HepG2 (cell line): ENCODE results near the gene NHLRC3. TPM values are rescaled to one million over a fixed set of nuclear protein-coding genes. Genes with fewer than 3 reads are reported as not detected.
"Not testable (repeated sequence)": the region's sequence is repeated elsewhere in the genome, so short reads cannot be mapped to it uniquely, and the experiment has no call there.

Source experiments
- ATAC-seq: fragments of 200-7000 bp; cut with Tn5 transposase; 3 replicates; pipeline ENCODE4 v1.9.1; 2020; ENCODE audit warnings: mild to moderate bottlenecking, moderate library complexity
- BruUV-seq: library from RNA; stranded (reverse); fragments of 400-500 nt; replicated peaks from 2 replicates; lab custom pipeline; 2021; lab: Mats Ljungman, UMichigan
- CTCF ChIA-PET: fragments of 300-600 bp; formaldehyde crosslinking; extraction: SDS; loops from one replicate; lab custom pipeline; 2021; ENCODE audit warnings: low total read pairs, inconsistent platforms, low intra/inter-chr PET ratio; lab: Yijun Ruan, JAX
- POLR2A ChIA-PET: fragments of 350-600 bp; sonication (Branson Sonifier 250); formaldehyde crosslinking; loops from one replicate; lab custom pipeline; 2020; ENCODE audit warnings: antibody characterized with exemption, inconsistent platforms; lab: Yijun Ruan, JAX
- DNase-seq: peaks from one replicate; pipeline ENCODE4 v3.0.0-alpha.2; 2015; ENCODE audit warnings: low spot score
- FAIRE-seq: peaks from 3 replicates; lab custom pipeline; 2011; peaks lifted over from hg19 to GRCh38; lab: Jason Lieb, UNC
- H2AFZ ChIP-seq: one replicate; pipeline ENCODE4 v1.6.1; 2011; ENCODE audit warnings: low read length, inconsistent platforms
- H3K27ac ChIP-seq: fragments of 300-600 bp; 3 replicates; pipeline ENCODE4 v1.8.0; 2011; ENCODE audit warnings: mixed run types, mild to moderate bottlenecking, mixed read lengths, low read length, inconsistent platforms; ENCODE audit not compliant: insufficient read depth; ENCODE audit errors: extremely low read length
- H3K27me3 ChIP-seq, 2 experiments: fragments of 200-600 bp in 1 of 2; 2 replicates in 1 of 2; 3 replicates in 1 of 2; pipeline versions ENCODE4 v1.6.0 to v1.8.0; 2011; ENCODE audit warnings: low read length in 2 of 2, mild to moderate bottlenecking in 2 of 2, moderate library complexity in 2 of 2, inconsistent platforms in 1 of 2; ENCODE audit not compliant: insufficient read depth in 2 of 2, control insufficient read depth in 1 of 2
- H3K36me3 ChIP-seq, 2 experiments: fragments of 200-600 bp in 1 of 2; replicated peaks in 1 of 2; 2 replicates in 1 of 2; 3 replicates in 1 of 2; pipeline versions ENCODE4 v1.5.1 to v1.8.0; 2011; ENCODE audit warnings: low read length in 2 of 2, inconsistent platforms in 1 of 2; ENCODE audit not compliant: insufficient read depth in 2 of 2, control insufficient read depth in 1 of 2
- H3K4me1 ChIP-seq: 2 replicates; pipeline ENCODE4 v1.5.1; 2012; ENCODE audit warnings: low read length, inconsistent platforms; ENCODE audit not compliant: insufficient read depth
- H3K4me2 ChIP-seq: 2 replicates; pipeline ENCODE4 v1.6.0; 2011; ENCODE audit warnings: low read depth, low read length, inconsistent platforms
- H3K4me3 ChIP-seq, 3 experiments: fragments of 200-600 bp in 1 of 3; sonication (generic), shearing (Covaris generic) in 1 of 3; replicated peaks in 1 of 3; 2 replicates each; pipeline ENCODE4 v1.5.1; 2011 to 2016; ENCODE audit warnings: low read length in 3 of 3, inconsistent platforms in 2 of 3, low read depth in 2 of 3, mild to moderate bottlenecking in 2 of 3, control low read depth in 1 of 3, mixed read lengths in 1 of 3; ENCODE audit not compliant: insufficient read depth in 1 of 3
- H3K79me2 ChIP-seq: one replicate; pipeline ENCODE4 v1.6.1; 2011; ENCODE audit warnings: low read length, inconsistent platforms; ENCODE audit not compliant: insufficient read depth
- H3K9ac ChIP-seq: 2 replicates; pipeline ENCODE4 v1.6.0; 2011; ENCODE audit warnings: mild to moderate bottlenecking, low read depth, low read length, inconsistent platforms; ENCODE audit not compliant: insufficient read depth
- H3K9me3 ChIP-seq: 2 replicates; pipeline ENCODE4 v1.5.1; 2012; ENCODE audit warnings: mild to moderate bottlenecking, low read length
- H4K20me1 ChIP-seq: 2 replicates; pipeline ENCODE4 v1.6.0; 2011; ENCODE audit warnings: inconsistent platforms, mild to moderate bottlenecking, low read length, moderate library complexity; ENCODE audit not compliant: insufficient read depth
- BRD4 ChIP-seq: sonication (generic); formaldehyde crosslinking; IDR thresholded peaks from 2 replicates; pipeline ENCODE4 v1.4.0; 2020; ENCODE audit warnings: missing genetic modification reagents
- FOXA1 ChIP-seq, 2 experiments: fragments of 450-650 bp in 1 of 2; sonication (generic) in 1 of 2; formaldehyde crosslinking in 1 of 2; IDR thresholded peaks; 2 replicates each; pipeline versions ENCODE4 v1.4.0 to v1.6.1; 2016 to 2020; ENCODE audit warnings: missing genetic modification reagents in 1 of 2
- HOXA3 ChIP-seq: sonication (generic); formaldehyde crosslinking; IDR thresholded peaks from 2 replicates; pipeline ENCODE4 v1.5.0; 2020; ENCODE audit warnings: missing genetic modification reagents
- KDM2A ChIP-seq: sonication (generic); formaldehyde crosslinking; IDR thresholded peaks from 2 replicates; pipeline ENCODE4 v1.4.0; 2020; ENCODE audit warnings: low read depth, missing genetic modification reagents, borderline replicate concordance
- SALL1 ChIP-seq: sonication (generic); formaldehyde crosslinking; IDR thresholded peaks from 2 replicates; pipeline ENCODE4 v1.8.0; 2022; ENCODE audit warnings: mild to moderate bottlenecking, missing genetic modification reagents
- WGBS: methylation state at CpG from one replicate; pipeline ENCODE4 v1.1.6; 2017; ENCODE audit warnings: low lambda C conversion rate; 5-methylcytosine and 5-hydroxymethylcytosine counted together
- in situ Hi-C: cut with HindIII; loops from 2 replicates; pipeline ENCODE4 v1.10.0; 2017; ENCODE audit warnings: low pct_unique_long_range_greater_than_20kb; ENCODE audit not compliant: extremely low pct_ligation_motif_present
- intact Hi-C: fragments of 100-400 bp; cut with micrococcal nuclease; formaldehyde crosslinking; loops from one replicate; pipeline ENCODE4 v1.10.0; 2022; ENCODE audit not compliant: unreplicated experiment
- polyA plus RNA-seq, 8 experiments: library from polyadenylated mRNA; depleted of rRNA in 3 of 8; stranded (reverse) in 7 of 8; unstranded in 1 of 8; fragments of >200 nt; fragmentation: Illumina TruSeq in 4 of 8; extraction: Trizol in 4 of 8; gene quantifications; 2 replicates each; pipeline versions ENCODE4 v1.2.1 to v1.2.3, GENCODE V29; 2011 to 2016; ENCODE audit warnings: low read depth in 4 of 8, missing spikeins in 1 of 8, mixed read lengths in 1 of 8; ENCODE audit not compliant: insufficient read depth in 1 of 8
- total RNA-seq, 5 experiments: library from RNA; depleted of rRNA; stranded (reverse); fragments of >200 nt; fragmentation: Illumina TruSeq; extraction: Trizol; gene quantifications; 2 replicates each; pipeline ENCODE4 v1.2.3, GENCODE V29; 2016; ENCODE audit warnings: low read depth in 1 of 5
- TF ChIP-seq, protein P1 (sequence below): sonication (generic); formaldehyde crosslinking; IDR thresholded peaks from 2 replicates; pipeline ENCODE4 v1.4.0; 2020; ENCODE audit warnings: missing genetic modification reagents, borderline replicate concordance
- TF ChIP-seq, protein P2 (sequence below): sonication (generic); formaldehyde crosslinking; IDR thresholded peaks from 2 replicates; pipeline ENCODE4 v1.5.1; 2020; ENCODE audit warnings: mild to moderate bottlenecking, missing genetic modification reagents, moderate library complexity
- TF ChIP-seq, protein P3 (sequence below): IDR thresholded peaks from 2 replicates; pipeline ENCODE4 v1.4.0; 2020; ENCODE audit warnings: mild to moderate bottlenecking, missing genetic modification reagents
- TF ChIP-seq, protein P4 (sequence below): IDR thresholded peaks from 2 replicates; pipeline ENCODE4 v1.6.1; 2016; ENCODE audit warnings: mild to moderate bottlenecking

Gene NHLRC3
- total and polyA plus RNA-seq, 2 of the 13 experiments (the other 11 are each of a cell fraction or from before 2014, with no cell fraction given): 19.9 to 29.8 TPM

DNA sequence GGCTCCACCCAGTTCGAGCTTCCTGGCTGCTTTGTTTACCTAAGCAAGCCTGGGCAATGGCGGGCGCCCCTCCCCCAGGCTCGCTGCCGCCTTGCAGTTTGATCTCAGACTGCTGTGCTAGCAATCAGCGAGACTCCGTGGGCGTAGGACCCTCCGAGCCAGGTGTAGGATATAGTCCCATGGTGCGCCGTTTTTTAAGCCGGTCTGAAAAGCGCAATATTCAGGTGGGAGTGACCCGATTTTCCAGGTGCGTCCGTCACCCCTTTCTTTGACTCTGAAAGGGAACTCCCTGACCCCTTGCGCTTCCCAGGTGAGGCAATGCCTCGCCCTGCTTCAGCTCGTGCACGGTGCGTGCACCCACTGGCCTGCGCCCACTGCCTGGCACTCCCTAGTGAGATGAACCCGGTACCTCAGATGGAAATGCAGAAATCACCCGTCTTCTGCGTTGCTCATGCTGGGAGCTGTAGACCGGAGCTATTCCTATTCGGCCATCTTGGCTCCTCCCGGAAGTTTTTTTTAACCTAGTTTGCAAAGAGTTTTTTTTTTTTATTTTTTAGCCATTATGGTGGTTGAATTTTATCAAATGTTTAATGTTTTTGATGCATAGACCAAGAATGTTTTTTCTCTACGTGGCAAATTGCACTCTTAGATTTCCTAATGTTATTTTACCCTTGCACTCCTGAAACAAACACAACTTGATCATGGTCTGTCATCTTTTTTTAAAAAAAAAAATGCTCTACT is 31.7 kb upstream of the NHLRC3 start:
- H3K27ac ChIP-seq; H4K20me1 ChIP-seq; CTCF ChIA-PET; DNase-seq; in situ Hi-C loops; H3K27me3 ChIP-seq; H3K4me1 ChIP-seq; FAIRE-seq; H3K9me3 ChIP-seq; H3K9ac ChIP-seq; POLR2A ChIA-PET; ATAC-seq; H3K79me2 ChIP-seq; H2AFZ ChIP-seq; intact Hi-C loops; TF ChIP-seq FOXA1 (IDR thresholded peaks at IDR 0.05): not testable (repeated sequence)
- H3K36me3 ChIP-seq: peaks cover 2 to 19% of the 10 kb centered on the region in 2 experiments; a peak in 4 of 5 replicates
- H3K4me2 ChIP-seq: peak overlapping the region; percentile 47
- peak overlapping the region; percentile 24 to 33 (median 29); a peak in 5 of 6 replicates for H3K4me3 ChIP-seq
- 41% methylated on average over 15 of the region's 29 CpGs for WGBS
- TSS peak; percentile 81 for BruUV-seq
- TF ChIP-seq FOXA1 (CRISPR knock-in tag; IDR thresholded peaks at IDR 0.05) (peak; percentile 76), HOXA3 (CRISPR knock-in tag) (peak; percentile 30; the same call in 1 of the 2 replicates), SALL1 (0 out of 2 replicates have a peak, but pooled peaks have one; percentile 15), BRD4 (0 out of 2 replicates have a peak, but pooled peaks have one; percentile 46), KDM2A (CRISPR knock-in tag) (peak; percentile 32; the same call in 1 of the 2 replicates)
- TF ChIP-seq, protein P1, sequence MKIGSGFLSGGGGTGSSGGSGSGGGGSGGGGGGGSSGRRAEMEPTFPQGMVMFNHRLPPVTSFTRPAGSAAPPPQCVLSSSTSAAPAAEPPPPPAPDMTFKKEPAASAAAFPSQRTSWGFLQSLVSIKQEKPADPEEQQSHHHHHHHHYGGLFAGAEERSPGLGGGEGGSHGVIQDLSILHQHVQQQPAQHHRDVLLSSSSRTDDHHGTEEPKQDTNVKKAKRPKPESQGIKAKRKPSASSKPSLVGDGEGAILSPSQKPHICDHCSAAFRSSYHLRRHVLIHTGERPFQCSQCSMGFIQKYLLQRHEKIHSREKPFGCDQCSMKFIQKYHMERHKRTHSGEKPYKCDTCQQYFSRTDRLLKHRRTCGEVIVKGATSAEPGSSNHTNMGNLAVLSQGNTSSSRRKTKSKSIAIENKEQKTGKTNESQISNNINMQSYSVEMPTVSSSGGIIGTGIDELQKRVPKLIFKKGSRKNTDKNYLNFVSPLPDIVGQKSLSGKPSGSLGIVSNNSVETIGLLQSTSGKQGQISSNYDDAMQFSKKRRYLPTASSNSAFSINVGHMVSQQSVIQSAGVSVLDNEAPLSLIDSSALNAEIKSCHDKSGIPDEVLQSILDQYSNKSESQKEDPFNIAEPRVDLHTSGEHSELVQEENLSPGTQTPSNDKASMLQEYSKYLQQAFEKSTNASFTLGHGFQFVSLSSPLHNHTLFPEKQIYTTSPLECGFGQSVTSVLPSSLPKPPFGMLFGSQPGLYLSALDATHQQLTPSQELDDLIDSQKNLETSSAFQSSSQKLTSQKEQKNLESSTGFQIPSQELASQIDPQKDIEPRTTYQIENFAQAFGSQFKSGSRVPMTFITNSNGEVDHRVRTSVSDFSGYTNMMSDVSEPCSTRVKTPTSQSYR (CRISPR knock-in tag): peak; percentile 87
- TF ChIP-seq, protein P2, sequence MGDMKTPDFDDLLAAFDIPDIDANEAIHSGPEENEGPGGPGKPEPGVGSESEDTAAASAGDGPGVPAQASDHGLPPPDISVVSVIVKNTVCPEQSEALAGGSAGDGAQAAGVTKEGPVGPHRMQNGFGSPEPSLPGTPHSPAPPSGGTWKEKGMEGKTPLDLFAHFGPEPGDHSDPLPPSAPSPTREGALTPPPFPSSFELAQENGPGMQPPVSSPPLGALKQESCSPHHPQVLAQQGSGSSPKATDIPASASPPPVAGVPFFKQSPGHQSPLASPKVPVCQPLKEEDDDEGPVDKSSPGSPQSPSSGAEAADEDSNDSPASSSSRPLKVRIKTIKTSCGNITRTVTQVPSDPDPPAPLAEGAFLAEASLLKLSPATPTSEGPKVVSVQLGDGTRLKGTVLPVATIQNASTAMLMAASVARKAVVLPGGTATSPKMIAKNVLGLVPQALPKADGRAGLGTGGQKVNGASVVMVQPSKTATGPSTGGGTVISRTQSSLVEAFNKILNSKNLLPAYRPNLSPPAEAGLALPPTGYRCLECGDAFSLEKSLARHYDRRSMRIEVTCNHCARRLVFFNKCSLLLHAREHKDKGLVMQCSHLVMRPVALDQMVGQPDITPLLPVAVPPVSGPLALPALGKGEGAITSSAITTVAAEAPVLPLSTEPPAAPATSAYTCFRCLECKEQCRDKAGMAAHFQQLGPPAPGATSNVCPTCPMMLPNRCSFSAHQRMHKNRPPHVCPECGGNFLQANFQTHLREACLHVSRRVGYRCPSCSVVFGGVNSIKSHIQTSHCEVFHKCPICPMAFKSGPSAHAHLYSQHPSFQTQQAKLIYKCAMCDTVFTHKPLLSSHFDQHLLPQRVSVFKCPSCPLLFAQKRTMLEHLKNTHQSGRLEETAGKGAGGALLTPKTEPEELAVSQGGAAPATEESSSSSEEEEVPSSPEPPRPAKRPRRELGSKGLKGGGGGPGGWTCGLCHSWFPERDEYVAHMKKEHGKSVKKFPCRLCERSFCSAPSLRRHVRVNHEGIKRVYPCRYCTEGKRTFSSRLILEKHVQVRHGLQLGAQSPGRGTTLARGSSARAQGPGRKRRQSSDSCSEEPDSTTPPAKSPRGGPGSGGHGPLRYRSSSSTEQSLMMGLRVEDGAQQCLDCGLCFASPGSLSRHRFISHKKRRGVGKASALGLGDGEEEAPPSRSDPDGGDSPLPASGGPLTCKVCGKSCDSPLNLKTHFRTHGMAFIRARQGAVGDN: peak; percentile 30; the same call in 1 of the 2 replicates
- TF ChIP-seq, protein P3, sequence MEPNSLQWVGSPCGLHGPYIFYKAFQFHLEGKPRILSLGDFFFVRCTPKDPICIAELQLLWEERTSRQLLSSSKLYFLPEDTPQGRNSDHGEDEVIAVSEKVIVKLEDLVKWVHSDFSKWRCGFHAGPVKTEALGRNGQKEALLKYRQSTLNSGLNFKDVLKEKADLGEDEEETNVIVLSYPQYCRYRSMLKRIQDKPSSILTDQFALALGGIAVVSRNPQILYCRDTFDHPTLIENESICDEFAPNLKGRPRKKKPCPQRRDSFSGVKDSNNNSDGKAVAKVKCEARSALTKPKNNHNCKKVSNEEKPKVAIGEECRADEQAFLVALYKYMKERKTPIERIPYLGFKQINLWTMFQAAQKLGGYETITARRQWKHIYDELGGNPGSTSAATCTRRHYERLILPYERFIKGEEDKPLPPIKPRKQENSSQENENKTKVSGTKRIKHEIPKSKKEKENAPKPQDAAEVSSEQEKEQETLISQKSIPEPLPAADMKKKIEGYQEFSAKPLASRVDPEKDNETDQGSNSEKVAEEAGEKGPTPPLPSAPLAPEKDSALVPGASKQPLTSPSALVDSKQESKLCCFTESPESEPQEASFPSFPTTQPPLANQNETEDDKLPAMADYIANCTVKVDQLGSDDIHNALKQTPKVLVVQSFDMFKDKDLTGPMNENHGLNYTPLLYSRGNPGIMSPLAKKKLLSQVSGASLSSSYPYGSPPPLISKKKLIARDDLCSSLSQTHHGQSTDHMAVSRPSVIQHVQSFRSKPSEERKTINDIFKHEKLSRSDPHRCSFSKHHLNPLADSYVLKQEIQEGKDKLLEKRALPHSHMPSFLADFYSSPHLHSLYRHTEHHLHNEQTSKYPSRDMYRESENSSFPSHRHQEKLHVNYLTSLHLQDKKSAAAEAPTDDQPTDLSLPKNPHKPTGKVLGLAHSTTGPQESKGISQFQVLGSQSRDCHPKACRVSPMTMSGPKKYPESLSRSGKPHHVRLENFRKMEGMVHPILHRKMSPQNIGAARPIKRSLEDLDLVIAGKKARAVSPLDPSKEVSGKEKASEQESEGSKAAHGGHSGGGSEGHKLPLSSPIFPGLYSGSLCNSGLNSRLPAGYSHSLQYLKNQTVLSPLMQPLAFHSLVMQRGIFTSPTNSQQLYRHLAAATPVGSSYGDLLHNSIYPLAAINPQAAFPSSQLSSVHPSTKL: 0 out of 2 replicates have a peak, but pooled peaks have one; percentile 16
- TF ChIP-seq, protein P4, sequence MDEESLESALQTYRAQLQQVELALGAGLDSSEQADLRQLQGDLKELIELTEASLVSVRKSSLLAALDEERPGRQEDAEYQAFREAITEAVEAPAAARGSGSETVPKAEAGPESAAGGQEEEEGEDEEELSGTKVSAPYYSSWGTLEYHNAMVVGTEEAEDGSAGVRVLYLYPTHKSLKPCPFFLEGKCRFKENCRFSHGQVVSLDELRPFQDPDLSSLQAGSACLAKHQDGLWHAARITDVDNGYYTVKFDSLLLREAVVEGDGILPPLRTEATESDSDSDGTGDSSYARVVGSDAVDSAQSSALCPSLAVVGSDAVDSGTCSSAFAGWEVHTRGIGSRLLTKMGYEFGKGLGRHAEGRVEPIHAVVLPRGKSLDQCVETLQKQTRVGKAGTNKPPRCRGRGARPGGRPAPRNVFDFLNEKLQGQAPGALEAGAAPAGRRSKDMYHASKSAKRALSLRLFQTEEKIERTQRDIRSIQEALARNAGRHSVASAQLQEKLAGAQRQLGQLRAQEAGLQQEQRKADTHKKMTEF (CRISPR knock-in tag): peak; percentile 43; the same call in 1 of the 2 replicates
